Activated CD8-positive, alpha-beta memory T cell treated with anti-CD3 and anti-CD28 coated beads for 48 hours (primary cell): Measurements from ENCODE around the gene GRN.
"Not testable (repeated sequence)": the region's sequence is repeated elsewhere in the genome, so short reads cannot be mapped to it uniquely, and the experiment has no call there.

Experiments
- DNase-seq, 3 experiments: peaks; one replicate each; pipeline ENCODE4 v3.0.0-alpha.2; 2020; ENCODE audit warnings: low read depth in 2 of 3, low spot score in 2 of 3

GRN gene

GRCh38 chr17:44321246-44322120 lies 23.6 kb upstream of the GRN start:
- no peak for DNase-seq

GRCh38 chr17:44322236-44322895 lies 22.7 kb upstream of the GRN start:
- DNase-seq, result no peak

GRCh38 chr17:44323359-44324091 lies 21.6 kb upstream of the GRN start:
- DNase-seq, result no peak

- no peak for DNase-seq
These were observed 21.0 kb upstream of the GRN start for GRCh38 chr17:44324092-44324570.

GRCh38 chr17:44324571-44325275 lies 20.4 kb upstream of the GRN start, which contains the start of gene SLC25A39:
Gene SLC25A39 (minus strand): TSS chr17:44324823. CDS start chr17:44323562, 1,261 bp downstream.
- DNase-seq, result peak; percentile 78 to 93 (median 92)

GRCh38 chr17:44326861-44327444 lies 18.1 kb upstream of the GRN start:
- peak; percentile 58 to 84 (median 81) for DNase-seq

- DNase-seq, result no peak
These were observed 17.2 kb upstream of the GRN start for GRCh38 chr17:44327715-44328449.

- not testable (repeated sequence) for DNase-seq
These were observed 15.6 kb upstream of the GRN start for GRCh38 chr17:44329516-44329915.

- not testable (repeated sequence) for DNase-seq
These were observed 14.8 kb upstream of the GRN start for GRCh38 chr17:44330263-44330662.

GRCh38 chr17:44331249-44331760 lies 13.8 kb upstream of the GRN start:
- no peak for DNase-seq

GRCh38 chr17:44333371-44333770 lies 11.7 kb upstream of the GRN start:
- no peak for DNase-seq

GRCh38 chr17:44334315-44334714 lies 10.8 kb upstream of the GRN start:
- DNase-seq, result no peak

- DNase-seq, result no peak
These were observed 10.4 kb upstream of the GRN start for GRCh38 chr17:44334727-44335126.

- DNase-seq, result no peak
These were observed 9.5 kb upstream of the GRN start for GRCh38 chr17:44335564-44335963.

- DNase-seq, result no peak
These were observed 9.1 kb upstream of the GRN start for GRCh38 chr17:44335968-44336367.

GRCh38 chr17:44338702-44339101 lies 6.4 kb upstream of the GRN start:
- DNase-seq, result no peak

GRCh38 chr17:44340553-44340952 lies 4.5 kb upstream of the GRN start:
- DNase-seq, result not testable (repeated sequence)

GRCh38 chr17:44343510-44344209 lies 1.4 kb upstream of the GRN start:
- DNase-seq, result no peak

- DNase-seq, result no peak
These were observed 438 bp downstream of the GRN start for GRCh38 chr17:44345454-44346026.
